BE2C (cell line): Measurements from ENCODE around the gene TANC1.

Source experiments
- DNase-seq: peaks from one replicate; pipeline ENCODE4 v3.0.0-alpha.2; 2020
- H3K27me3 ChIP-seq: fragments of 250-450 bp; sonication (Bioruptor Pico); 2 replicates; pipeline ENCODE4 v1.5.1; 2020; ENCODE audit warnings: mild to moderate bottlenecking
- H3K36me3 ChIP-seq: fragments of 250-450 bp; sonication (Bioruptor Pico); 2 replicates; pipeline ENCODE4 v1.5.1; 2020; ENCODE audit warnings: mild to moderate bottlenecking
- H3K4me1 ChIP-seq: fragments of 250-450 bp; sonication (Bioruptor Pico); 2 replicates; pipeline ENCODE4 v1.5.1; 2020
- H3K4me3 ChIP-seq: 2 replicates; pipeline ENCODE4 v1.5.1; 2011; ENCODE audit warnings: low read depth, low read length
- H3K9me3 ChIP-seq: fragments of 250-450 bp; sonication (Bioruptor Pico); 2 replicates; pipeline ENCODE4 v1.5.1; 2020
- TF ChIP-seq, protein P1 (sequence below): IDR thresholded peaks from 2 replicates; pipeline ENCODE4 v1.5.1; 2012; ENCODE audit warnings: mild to moderate bottlenecking, low read depth, low read length

Gene TANC1

DNA sequence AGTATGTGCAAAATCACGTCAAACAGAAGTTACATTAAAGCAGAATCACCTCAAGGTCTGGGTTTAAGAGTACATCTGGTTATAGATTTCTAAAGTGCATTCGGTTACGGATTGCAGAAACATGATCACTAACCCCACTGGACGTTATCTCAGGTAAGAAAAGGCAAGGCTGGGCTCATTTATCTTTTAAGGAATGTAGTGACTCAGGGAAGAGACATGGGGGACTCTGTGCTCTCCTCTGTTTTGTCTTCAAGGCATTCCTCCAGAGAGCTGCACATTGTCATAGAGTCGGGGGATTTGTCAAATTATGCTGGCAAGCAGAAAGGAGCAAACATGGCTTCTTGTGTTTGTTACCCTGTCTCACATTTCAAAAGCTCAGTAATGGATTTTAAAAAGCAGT is 303.7 kb downstream of the TANC1 start:
- Histone ChIP-seq H3K9me3 (no peaks in the 10 kb centered on the region), H3K4me1 (no peaks in the 10 kb centered on the region), H3K4me3 (no peak overlapping the region), H3K27me3 (no peaks in the 10 kb centered on the region), H3K36me3 (no peaks in the 10 kb centered on the region)
- no peak for DNase-seq
- TF ChIP-seq, protein P1, sequence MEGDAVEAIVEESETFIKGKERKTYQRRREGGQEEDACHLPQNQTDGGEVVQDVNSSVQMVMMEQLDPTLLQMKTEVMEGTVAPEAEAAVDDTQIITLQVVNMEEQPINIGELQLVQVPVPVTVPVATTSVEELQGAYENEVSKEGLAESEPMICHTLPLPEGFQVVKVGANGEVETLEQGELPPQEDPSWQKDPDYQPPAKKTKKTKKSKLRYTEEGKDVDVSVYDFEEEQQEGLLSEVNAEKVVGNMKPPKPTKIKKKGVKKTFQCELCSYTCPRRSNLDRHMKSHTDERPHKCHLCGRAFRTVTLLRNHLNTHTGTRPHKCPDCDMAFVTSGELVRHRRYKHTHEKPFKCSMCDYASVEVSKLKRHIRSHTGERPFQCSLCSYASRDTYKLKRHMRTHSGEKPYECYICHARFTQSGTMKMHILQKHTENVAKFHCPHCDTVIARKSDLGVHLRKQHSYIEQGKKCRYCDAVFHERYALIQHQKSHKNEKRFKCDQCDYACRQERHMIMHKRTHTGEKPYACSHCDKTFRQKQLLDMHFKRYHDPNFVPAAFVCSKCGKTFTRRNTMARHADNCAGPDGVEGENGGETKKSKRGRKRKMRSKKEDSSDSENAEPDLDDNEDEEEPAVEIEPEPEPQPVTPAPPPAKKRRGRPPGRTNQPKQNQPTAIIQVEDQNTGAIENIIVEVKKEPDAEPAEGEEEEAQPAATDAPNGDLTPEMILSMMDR: no peak

DNA sequence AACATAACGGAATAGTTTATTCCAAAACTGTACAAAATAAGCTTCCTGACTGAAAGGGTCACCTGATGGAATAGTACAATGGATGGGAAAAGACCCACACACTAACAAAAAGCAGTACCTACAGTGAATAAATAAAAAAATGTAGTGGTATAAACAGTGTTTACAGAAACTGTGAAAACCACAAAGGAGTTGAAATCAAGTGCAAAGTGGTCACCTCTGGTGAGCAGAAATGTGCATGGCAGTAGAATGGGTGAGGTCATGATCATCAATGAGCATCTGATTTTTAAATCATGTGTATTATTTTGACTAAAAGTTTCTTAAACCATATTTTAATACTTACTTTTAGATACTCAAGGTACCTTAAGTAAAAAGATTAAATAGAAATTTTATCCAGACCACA is 306.7 kb downstream of the TANC1 start:
- Histone ChIP-seq H3K9me3 (no peaks in the 10 kb centered on the region), H3K27me3 (no peaks in the 10 kb centered on the region), H3K4me3 (no peak overlapping the region), H3K4me1 (no peaks in the 10 kb centered on the region), H3K36me3 (no peaks in the 10 kb centered on the region)
- TF ChIP-seq, protein P1: no peak
- no peak for DNase-seq

DNA sequence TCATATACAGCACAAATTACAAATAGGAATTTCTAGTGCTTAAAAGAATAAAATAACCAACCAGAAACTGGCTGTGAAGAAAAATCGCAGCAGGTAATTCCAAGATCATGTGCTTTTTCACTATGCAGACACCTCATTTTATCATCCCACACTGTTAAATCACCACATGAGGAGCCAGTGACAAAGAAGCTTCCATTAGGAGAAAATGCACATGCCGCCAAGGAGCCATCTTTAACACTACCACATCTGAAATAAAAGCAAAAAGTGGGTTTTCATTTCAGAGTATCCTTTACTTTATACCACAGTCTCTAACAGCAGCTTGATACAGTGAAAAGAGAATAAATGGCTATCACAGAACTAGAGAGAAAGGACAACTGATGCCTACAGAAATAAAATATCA is 311.3 kb downstream of the TANC1 start:
- Histone ChIP-seq H3K4me1 (no peaks in the 10 kb centered on the region), H3K36me3 (no peaks in the 10 kb centered on the region), H3K4me3 (no peak overlapping the region), H3K27me3 (no peaks in the 10 kb centered on the region), H3K9me3 (no peaks in the 10 kb centered on the region)
- DNase-seq: no peak
- TF ChIP-seq, protein P1: no peak

DNA sequence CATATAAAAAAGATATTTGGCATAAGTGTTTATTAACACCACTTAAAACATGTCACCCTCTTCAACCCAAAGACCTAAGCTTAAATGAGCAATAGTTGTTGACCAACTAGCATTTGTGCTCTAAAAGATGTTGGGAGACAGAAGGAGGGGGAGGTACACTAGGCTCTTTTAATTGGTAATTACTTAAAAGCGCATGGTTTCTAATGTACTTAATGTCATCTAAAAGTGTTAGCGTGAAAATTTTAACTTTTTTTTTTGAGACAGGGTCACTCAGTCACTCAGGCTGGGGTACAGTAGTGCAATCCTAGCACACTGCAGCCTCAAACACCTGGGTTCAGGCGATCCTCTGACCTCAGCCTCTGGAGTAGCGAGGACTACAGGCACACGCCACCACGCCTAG is 312.6 kb downstream of the TANC1 start:
- no peaks in the 10 kb centered on the region for H3K36me3 ChIP-seq
- no peaks in the 10 kb centered on the region for H3K4me1 ChIP-seq
- DNase-seq: no peak
- H3K27me3 ChIP-seq: no peaks in the 10 kb centered on the region
- TF ChIP-seq, protein P1: no peak
- no peak overlapping the region for H3K4me3 ChIP-seq
- H3K9me3 ChIP-seq: no peaks in the 10 kb centered on the region
